GM21529 (cell line): ENCODE data around the gene CEBPE.

Experiments
- ATAC-seq: cut with Tn5 transposase; IDR thresholded peaks from one replicate; pipeline ENCODE4 v1.9.1; 2021; ENCODE audit not compliant: unreplicated experiment

CEBPE gene

DNA sequence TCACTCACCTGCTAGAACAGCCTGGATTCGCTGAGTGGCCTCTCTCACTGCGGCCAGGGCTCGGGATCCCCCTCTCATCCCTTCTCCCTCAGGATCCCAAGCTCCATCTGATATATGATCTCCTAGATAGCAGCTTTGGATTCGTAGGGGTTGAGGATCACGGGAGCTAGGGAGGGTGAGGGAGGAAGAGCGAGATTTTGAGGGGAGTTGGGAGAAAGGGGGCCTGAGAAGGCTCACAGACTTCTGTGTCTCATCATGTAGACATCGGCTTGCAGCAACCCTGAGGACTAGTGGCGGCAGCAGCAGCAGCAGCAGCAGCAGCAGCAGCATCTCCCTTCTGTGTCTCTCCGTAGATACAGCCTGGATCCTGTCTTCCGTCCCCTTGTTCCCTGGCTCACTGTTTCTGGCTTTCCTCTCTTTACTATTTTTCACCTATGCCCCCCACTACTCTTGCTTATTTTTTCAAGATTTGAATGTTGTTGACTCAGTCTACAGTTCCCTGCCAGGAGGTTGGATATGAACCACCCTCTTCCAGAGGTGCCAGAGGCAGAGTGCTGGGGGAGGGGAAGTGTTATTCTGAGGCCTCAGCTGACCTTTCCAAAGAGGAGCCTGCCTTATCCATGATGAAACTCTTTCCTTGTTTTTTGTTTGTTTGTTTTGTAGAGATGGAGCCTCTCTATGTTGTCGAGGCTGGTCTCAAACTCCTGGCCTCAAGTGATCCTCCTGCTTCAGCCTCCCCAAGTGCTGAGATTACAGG lies 14.3 kb downstream of the CEBPE start, which contains the start of gene CIROP:
Gene CIROP (minus strand): TSS at position 399 of the 757 bp plus-strand sequence. CDS start 69 bp downstream, at position 330.
- no peak for ATAC-seq

DNA sequence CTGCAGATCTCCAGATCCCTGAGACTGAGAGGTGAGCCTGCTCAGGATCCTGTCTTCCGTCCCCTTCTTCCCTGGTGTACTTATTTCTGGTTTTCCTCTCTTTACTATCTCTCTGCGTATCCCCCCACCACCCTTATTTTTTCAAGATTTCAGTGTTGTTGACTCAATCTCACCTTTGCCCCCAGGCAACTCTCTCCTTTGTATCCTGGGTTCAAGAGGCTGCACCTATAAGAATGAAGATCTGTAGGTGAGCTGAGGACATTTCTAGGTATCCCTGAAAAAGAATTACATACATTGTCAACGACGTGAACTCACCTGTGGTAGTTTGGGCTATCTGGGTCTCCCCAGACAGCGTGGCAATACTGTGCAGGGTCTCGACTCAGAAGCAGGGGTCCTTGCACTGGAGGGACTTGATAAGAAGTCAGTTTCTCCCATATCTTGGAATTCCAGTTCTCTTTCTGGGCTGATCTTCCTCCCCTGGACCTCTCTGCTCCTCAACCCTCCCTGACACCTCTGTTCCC lies 14.9 kb downstream of the CEBPE start:
- no peak for ATAC-seq

DNA sequence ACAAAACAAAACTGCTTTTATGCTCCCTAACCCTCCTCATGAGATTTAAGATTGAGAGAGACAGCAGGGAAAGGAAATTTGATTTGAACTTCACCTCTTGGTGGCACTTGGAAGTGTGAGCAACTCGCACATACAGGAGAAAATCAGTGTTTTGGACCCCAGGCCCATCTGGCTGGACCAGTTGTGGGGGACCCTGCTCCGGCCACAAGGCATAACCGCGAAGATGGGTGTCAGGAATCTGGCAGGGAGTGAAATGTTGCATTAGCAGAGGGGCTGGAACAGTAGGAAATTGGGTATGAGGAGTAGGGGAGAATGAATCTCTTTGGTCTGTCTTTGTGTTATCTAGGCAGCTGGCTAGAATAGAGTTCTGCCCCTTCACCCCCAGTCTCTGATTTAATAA lies 15.5 kb downstream of the CEBPE start:
- ATAC-seq, result no peak

DNA sequence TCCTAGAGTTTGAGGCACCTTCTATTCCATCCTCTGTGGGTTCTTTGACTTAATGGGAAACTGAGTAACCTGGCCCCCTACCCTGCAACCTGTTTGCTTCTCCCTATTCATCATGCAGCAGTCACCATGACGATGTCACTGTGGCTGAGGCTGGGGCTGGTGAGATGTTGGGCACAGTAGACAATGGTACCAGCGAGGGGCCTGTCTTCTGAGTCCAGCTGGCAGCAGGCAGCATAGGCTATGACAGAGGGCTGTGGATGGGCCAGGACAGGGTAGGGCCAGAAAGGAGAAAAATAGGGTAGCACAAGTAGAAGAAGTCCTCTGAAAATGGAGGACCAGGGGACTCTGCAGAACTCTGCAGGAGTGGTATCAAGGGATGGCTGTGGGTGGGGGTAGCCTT lies 16.3 kb downstream of the CEBPE start:
- no peak for ATAC-seq

DNA sequence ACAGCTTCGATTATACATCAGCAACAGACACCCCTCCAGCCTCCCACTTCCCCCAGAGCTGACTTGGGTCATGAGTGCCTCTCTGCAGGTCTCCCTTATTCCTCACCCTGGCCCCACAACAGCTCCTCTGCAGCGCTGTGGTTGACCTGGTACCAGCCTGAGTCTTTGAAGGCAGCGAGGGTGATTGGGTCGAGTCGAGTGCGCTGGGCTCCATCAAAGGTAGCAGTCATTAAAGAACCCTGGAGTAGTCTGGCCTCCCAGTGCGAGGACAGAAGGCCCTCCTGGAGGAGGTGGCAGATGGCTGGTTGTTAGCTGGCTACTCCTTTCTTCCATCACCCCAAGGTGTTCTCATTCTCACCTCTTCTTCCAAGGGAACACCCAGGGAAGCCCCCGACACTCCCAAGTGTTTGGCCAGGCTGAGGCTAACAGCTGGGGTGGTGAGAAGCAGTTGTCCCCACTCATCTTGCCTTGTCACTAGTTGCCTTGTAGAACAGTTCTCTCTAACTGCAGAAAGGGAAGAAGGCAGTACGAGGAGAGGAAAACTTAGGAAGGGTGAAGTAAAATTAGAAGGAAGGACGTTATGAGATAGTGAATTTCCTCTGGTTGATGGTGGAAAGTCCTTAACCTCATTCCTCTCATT lies 16.9 kb downstream of the CEBPE start:
- ATAC-seq, result no peak

DNA sequence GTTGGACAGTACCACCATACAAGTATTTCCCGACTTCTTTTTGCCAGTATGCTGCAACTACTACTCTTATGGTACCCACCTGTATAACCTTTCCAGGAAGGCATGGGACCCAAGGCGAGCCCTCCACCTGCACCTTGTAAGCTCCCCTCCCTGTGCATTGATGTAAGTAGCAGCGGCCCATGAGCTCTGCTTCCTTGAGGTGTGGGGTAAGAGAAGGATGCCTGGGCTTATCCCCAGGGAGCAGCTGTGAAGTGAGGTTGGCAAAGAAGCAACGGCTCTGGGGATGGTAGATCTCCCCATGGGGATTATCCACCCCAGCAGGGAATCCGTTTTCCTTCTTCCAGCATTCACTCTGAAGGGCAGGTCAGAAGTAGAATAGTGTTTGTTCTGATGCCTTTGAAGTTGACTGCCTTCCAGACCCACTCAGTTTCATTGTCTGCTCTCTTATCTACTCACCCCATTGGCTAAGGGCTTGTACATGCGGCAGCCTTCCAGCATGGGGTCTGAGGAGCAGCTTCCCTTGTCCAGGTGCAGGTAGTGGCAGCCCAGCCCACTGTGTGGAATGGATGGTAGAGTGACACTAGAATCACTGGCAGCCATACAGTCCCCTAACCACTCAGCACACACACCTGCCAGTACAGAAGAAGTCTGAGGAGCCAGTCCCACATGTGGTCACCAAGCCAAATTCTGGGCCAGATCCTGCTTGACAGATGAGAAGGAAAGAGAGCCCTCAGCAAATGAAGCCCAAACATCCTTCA lies 17.7 kb downstream of the CEBPE start:
- no peak for ATAC-seq

DNA sequence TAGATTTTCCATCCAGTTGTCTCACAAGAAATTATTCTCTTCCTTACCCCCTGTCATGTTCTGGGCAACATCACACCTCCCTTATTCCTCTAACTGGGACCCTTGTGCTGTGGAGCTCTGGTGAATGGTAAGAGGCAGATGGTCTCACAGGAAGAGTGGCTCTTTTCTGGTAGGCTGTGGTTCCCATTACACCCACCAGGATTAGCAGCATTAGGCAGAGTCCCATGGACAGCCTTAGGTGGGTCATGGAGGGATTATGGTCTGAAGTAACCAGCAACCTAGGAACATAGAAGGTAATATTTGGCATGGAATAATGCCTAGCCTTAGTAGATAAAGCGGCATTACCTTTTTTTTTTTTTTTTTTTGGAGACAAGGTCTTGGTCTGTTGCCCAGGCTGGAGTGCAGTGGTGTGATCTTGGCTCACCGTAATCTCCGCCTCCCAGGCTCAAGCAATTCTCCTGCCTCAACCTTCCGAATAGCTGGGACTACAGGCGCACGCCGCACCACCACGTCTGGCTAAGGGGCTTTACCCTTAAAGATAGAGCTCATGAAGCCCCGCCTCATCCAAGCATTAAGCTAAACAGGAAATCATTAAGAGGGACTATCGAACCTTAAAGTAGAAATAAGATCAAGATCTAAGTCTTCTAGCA lies 19.7 kb downstream of the CEBPE start:
- no peak for ATAC-seq

DNA sequence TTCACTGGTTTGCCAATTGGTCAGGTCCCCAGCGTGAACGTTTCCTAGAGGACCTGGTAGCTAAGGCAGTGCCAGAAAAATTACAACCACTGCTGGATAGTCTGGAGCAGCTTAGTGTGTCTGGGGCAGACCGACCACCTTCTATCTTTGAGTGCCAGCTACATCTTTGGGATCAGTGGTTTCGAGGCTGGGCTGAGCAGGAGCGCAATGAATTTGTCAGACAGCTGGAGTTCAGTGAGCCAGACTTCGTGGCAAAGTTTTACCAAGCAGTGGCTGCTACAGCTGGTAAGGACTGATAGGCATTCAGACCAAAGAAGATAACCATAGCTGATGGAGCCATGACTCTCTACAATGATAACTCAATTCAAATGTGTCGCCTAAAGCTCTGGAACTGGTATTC lies 21.3 kb downstream of the CEBPE start:
- no peak for ATAC-seq

DNA sequence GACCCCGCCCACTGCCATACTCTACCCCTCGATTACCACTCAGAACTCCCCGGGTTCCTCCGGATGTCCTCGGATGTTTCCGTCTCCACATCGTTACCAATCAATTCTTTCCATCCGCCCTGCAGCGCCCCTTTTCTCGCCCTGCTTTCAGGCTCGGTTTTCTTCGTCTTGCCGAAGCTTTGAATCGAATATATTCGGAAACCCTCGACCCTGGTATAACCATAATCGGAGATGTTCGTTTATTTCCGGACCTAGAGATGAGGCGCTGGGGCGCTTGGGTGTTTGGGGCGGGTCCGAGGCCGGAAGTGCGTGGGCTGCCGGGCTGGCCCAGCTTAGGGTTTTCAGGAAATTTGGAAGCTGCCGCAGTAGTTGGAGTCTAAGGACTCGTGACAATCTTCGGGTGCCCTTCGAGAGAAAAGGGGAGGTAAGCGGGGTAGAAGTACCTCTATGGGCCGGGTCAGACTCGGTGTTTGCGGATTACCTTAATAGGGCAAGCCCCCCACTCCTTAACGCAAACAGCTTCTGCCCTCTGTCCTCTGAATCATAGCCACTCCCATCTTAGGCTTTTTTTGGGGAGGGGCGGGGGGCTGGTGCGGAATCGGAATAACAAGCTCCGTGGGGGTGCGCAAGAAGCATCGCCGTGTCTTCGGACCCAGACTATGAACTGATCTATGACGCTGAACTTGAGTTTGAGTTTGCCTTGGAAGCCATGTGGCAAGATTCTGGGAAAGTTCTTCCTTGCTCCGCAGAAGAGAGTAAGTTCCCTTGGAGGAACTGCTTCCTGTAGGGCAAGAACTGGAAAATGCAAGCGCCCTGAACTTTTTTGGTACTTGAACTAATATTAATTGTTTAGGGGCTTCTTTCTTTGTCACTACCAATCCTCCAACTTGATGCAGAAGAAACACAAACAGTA lies 23.6 kb downstream of the CEBPE start, which contains the start of gene C14orf119:
Gene C14orf119 (plus strand): TSS at position 310 of the 913 bp plus-strand sequence. CDS start 2,154 bp downstream, outside the sequence.
- ATAC-seq, result peak; percentile 93

DNA sequence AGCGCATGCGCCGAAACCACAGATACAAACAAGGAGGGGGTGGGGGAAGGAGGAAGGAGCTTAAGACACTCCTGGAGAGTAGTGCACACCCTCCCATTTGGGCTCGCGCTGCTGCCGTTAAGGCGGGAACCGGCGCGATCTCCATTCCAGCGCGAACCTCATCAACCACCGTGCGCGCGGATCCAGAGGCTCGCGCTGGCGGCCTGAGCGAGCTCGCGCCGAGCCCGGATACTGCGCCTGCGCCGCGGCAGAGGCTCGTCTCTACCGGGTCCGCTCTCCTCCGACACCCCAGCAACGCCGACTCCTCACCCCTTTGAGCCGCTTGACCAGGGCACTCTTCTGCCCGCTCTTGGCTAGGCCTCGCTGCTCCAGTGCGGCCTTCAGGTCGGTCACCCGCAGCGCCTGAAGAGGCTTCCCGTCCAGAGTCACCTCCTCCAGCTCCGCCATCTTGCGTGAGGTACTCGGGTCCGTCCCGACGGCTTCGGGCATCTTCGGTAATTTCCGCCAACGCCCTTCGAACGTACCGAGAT lies 24.3 kb downstream of the CEBPE start, which contains the start of gene ACIN1:
Gene ACIN1 (minus strand): TSS at position 471 of the 530 bp plus-strand sequence. CDS start 24 bp downstream, at position 447.
- peak; percentile 33 for ATAC-seq

DNA sequence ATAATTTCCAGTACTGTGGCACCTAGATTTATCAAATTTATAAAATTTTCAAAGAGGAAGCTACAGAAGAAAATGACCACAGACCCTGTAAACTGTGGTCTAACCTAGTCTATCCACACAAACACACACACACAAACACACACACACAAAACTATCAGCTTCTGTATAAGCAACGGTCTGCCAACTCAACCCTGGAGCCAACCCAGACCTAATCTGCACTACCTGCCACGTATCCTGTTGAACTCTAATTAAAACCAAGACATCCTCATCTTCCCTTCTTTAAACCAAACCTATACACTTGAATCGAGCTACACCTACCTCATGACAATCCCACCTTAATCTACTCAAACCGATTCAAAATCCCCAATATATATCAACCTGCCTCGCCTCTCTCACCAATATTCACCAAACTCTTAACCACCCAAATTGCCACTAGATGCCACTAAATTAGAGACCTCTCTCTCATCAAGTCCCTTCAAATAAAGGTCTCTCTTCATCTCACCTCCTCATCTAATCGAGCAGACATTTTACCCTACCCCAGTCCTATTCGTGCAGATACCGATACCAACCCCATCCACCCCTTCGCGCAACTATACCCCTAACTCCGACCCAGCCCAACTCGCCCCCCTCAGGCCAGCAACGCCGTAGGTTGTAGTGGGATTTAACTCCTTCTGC lies 24.9 kb downstream of the CEBPE start:
- ATAC-seq, result no peak

DNA sequence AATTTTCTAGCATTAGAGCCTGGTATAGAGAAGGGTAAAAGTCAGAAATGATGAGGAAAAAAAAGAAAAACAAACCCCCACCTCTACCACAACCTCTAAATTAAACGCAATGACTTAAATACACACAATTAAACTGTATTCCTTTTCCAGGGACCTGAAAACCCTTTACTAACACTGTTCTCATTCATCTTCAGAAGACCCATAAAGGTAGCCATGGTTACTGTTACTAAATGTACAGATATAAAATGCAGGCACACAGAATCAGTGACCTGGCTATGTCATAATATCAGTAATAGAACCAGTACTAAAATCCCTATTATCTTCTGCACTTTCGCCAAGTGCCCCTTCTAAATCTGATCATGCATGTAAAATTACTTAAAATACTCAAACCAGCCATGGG lies 25.5 kb downstream of the CEBPE start:
- ATAC-seq, result no peak

DNA sequence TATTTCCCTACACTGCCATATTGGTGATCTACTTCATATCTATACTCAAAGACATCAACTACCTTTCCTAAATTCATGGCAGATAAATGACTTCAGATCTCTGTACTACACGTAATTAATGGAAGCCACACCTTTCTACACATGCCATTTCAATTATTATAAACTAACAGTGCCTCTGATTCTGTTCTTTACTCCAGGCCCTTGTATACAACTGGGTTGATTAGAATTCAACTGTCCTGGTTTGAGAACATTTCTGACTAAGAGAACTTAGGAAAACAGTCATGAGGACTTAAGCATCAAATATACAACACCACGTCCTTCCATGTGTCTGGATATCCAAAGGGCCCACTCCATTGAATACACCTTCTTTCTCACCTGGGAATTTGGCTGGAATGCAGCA lies 26.0 kb downstream of the CEBPE start:
- ATAC-seq, result no peak

DNA sequence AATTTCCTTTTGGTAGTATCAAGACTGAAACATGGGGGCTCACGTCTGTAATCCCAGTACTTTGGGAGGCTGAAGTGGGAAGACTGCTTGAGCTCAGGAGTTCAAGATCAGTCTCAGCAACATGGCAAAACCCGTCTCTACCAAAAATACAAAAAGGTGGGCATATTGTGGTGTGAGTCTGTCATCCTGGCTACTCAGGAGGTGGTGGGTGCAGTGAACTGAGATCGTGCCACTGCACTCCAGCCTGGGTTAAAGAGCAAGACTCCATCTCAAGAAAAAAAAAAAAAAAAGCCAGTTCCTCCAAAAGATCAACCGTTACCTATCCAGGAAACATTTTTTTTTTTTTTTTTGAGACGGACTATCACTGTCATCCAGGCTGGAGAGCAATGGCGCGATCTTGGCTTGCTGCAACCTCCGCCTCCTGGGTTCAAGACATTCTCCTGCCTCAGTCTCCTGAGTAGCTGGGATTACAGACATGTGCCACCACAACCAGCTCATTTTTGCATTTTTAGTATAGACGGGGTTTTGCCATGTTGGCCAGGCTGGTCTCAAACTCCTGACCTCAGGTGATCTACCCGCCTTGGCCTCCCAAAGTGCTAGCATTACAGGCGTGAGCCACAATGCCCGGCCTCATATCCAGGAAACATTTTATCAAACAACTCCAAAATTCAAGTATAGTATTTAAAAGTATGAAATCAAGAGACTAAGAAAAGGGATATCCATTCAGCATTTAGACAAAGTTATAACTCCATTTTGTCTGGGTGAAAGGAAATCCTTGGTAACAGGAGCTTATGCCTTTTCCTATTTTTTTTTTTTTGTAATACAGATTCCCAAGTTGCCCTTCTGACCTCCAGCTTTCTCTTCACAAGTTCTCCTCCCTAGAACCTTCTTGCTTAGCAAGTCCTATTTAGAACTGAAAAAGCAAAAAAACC lies 27.5 kb downstream of the CEBPE start:
- no peak for ATAC-seq

DNA sequence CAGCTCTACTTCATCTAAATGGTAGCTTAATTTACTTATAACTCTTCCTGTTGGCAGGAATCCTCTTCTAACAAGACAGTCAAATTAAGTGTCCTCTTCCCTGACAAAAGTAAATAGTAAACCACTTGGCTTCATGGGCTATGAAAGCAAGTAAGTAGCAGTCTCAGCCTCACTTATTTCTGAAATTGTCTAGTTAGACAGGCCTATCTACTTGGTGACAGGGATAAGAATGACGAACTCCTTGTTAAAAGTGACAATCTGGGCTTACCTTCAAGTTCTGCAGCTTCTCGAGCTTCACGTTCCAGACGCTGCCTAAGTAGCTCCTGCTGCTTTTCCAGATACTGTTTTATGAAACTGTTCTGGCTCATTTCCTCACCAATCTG lies 28.8 kb downstream of the CEBPE start:
- ATAC-seq, result no peak

DNA sequence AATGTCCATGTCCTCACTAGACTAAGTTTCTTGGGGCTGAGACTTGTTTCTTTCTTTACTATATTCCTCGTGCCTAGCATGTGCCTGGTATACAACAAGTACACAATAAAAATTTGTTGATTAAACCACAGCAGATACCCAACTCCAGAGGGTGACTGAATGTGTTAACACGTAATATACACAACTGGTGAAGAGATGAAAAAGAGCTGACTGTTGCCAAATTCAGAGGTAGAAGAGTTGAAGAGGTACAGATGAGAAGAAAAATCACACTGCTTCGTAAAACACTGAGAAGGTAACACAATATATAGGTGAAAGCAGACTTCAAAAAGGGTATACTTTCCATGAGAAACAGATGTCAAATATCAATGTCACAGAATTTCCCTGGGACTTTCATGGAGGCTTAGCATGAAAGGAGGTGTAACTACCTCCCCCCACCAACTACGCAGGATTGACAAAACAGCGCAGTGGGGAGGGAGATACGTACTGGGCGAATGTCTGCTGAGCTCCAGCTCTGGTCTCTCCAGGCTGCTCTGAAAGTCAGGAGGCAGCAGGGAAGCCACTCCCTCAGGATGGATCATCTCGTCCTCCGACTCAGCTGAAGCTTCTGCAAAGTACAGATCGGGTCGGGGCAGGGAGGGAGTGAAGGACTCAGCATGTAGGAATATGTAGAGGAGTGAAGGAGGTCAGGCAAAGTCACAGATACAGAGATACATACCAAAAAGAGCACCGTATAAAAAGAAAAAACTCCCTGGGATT lies 29.4 kb downstream of the CEBPE start:
- ATAC-seq, result no peak

DNA sequence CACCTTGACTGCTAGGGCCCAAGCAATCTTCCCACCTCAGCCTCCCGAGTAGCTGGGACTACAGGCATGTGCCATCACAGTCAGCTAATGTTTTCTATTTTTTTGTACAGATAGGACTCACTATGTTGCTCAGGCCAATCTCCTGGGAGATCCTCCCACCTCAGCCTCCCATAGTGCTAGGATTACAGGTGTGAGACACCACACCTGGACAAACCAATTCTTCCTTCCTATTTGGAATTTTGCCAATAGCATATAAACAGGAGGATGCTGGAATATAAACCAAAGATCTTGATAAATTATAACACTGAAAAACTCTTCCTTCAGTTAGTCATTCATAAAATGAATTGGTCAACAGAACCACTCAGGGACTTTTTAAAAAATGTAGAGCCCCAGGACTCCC lies 32.5 kb downstream of the CEBPE start:
- ATAC-seq, result no peak
